Activated CD4-positive, alpha-beta T cell treated with anti-CD3 and anti-CD28 coated beads for 36 hours (primary cell): Measurements from ENCODE around the gene TMEM256. TPM values are rescaled to one million over a fixed set of nuclear protein-coding genes. Genes with fewer than 3 reads are reported as not detected.
A peak's percentile ranks its signal among the peaks of the same experiment; 100 is the strongest.

Experiments
- ATAC-seq: fragments of 200-7000 bp; cut with Tn5 transposase; one replicate; pipeline ENCODE4 v1.10.0; 2021; ENCODE audit warnings: mild to moderate bottlenecking, moderate library complexity
- CTCF ChIA-PET: fragments of 350-600 bp; sonication (Branson Sonifier 250); formaldehyde crosslinking; loops from one replicate; lab custom pipeline; 2021; ENCODE audit warnings: antibody characterized with exemption; lab: Charles Lee
- POLR2A ChIA-PET: fragments of 350-600 bp; sonication (Branson Sonifier 250); formaldehyde crosslinking; loops from one replicate; lab custom pipeline; 2021; ENCODE audit warnings: antibody characterized with exemption, inconsistent platforms; lab: Charles Lee
- DNase-seq: peaks from one replicate; pipeline ENCODE4 v3.0.0-alpha.2; 2020
- H3K27ac Mint-ChIP-seq: one replicate; pipeline ENCODE4 v1.8.0; 2021; ENCODE audit warnings: mixed read lengths
- H3K27me3 Mint-ChIP-seq: one replicate; pipeline ENCODE4 v1.8.0; 2021; ENCODE audit warnings: mixed read lengths
- H3K36me3 Mint-ChIP-seq: one replicate; pipeline ENCODE4 v1.8.0; 2021; ENCODE audit warnings: low read depth, mixed read lengths
- H3K4me1 Mint-ChIP-seq: one replicate; pipeline ENCODE4 v1.8.0; 2021; ENCODE audit warnings: mixed read lengths
- H3K4me3 Mint-ChIP-seq: one replicate; pipeline ENCODE4 v1.8.0; 2021; ENCODE audit warnings: mild to moderate bottlenecking, moderate library complexity, mixed read lengths
- H3K9me3 Mint-ChIP-seq: one replicate; pipeline ENCODE4 v1.8.0; 2021; ENCODE audit warnings: low read depth, mixed read lengths
- intact Hi-C, 2 experiments: fragments of 100-400 bp; cut with DNase I in 1 of 2; cut with micrococcal nuclease in 1 of 2; formaldehyde crosslinking; loops; one replicate each; pipeline versions ENCODE4 v1.14.2 to v1.15.1; 2022 to 2024; cut with DNase I, micrococcal nuclease
- total RNA-seq, 2 experiments: library from RNA; stranded (reverse); gene quantifications; one replicate each; pipeline ENCODE4 v1.2.3, GENCODE V29; 2021

The TMEM256 gene
- total RNA-seq, 2 experiments from 2014 or later = 55.8 to 58.1 TPM

DNA sequence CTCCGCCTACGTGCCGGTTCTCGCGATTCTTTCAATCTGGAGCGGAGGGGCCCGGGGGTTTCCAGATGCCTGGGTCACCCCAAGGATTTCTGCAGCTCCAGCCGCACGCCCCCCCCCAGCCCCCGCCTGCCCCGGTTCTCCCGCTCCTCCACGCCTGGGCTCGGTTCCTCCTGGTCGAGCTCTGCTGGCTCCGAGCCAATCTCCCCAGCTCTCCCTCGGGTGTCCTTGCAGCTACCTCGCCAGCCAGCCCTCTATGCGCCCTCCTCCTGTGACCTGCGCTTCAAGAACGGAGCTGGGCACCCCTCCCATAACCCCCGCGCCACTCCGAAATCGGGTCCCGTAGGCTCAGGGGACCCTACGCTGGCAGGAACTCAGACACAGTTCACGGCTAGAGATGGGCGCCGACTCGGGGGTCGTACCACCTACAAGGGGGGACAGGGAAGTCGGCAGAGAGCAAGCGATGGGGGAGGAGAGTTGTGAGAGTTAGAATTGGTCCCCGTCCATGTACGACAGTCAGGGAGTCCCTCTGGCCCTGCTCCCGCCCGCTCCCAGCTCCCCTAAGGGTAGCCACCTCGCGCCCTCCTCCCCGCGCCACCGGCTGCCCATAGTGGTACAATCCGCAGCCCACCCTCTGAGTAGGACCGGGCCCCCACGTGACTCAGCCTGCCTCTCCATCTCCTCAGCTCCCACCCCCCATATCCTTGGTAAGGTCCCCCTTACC is 36.4 kb upstream of the TMEM256 start:
- peak overlapping the region; percentile 45 for H3K27ac Mint-ChIP-seq
- intact Hi-C loops = loop anchor here in 1 of 2 experiments (2.0 kb wide), 1 partner anchor 37 kb away; no protein-coding TSS in a partner anchor
- ATAC-seq = no peak
- DNase-seq = peak; percentile 77
- POLR2A ChIA-PET = interaction anchor here (0.6 to 1.0 kb wide), 4 partner anchors 15 to 512 kb away, joined by 3 read pairs; no protein-coding TSS in a partner anchor
- H3K36me3 Mint-ChIP-seq = peaks cover 13% of the 10 kb centered on the region
- H3K4me1 Mint-ChIP-seq = peaks cover 37% of the 10 kb centered on the region
- H3K27me3 Mint-ChIP-seq = peaks cover 36% of the 10 kb centered on the region
- H3K9me3 Mint-ChIP-seq = no peaks in the 10 kb centered on the region
- CTCF ChIA-PET = interaction anchor here (0.5 to 2.8 kb wide), 10 partner anchors 13 to 428 kb away, joined by 3 to 10 read pairs (median 4); partner anchors contain the start of genes SENP3 and WRAP53
- peak overlapping the region; percentile 79 for H3K4me3 Mint-ChIP-seq

DNA sequence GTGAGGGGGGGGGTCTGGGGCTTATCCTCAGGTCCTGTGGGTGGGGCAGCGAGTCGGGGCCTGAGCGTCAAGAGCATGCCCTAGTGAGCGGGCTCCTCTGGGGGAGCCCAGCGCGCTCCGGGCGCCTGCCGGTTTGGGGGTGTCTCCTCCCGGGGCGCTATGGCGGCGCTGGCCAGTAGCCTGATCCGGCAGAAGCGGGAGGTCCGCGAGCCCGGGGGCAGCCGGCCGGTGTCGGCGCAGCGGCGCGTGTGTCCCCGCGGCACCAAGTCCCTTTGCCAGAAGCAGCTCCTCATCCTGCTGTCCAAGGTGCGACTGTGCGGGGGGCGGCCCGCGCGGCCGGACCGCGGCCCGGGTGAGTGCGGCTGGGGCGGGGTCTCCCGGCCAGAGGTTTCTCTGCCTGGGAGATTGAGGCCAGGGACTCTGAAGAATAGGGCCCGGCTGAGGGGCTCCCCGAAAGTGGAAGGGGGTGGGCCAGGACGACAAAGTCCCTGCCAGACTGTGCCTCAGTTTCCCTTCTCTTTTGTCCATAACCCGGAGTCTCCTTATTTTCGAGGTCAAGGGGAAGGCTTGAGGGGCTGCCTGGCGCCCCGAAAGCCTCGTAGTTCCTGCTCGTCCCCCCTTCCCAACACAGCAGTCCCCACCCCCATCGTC is 35.7 kb upstream of the TMEM256 start, which contains the start of gene FGF11:
TSS of gene FGF11 (plus strand) at position 51 of the 651 bp plus-strand sequence. CDS start at position 160, 109 bp downstream.
- Mint-ChIP-seq H3K27ac (peak within 1 kb of the TSS; percentile 45), H3K4me1 (peaks cover 37% of the 10 kb centered on the region)

DNA sequence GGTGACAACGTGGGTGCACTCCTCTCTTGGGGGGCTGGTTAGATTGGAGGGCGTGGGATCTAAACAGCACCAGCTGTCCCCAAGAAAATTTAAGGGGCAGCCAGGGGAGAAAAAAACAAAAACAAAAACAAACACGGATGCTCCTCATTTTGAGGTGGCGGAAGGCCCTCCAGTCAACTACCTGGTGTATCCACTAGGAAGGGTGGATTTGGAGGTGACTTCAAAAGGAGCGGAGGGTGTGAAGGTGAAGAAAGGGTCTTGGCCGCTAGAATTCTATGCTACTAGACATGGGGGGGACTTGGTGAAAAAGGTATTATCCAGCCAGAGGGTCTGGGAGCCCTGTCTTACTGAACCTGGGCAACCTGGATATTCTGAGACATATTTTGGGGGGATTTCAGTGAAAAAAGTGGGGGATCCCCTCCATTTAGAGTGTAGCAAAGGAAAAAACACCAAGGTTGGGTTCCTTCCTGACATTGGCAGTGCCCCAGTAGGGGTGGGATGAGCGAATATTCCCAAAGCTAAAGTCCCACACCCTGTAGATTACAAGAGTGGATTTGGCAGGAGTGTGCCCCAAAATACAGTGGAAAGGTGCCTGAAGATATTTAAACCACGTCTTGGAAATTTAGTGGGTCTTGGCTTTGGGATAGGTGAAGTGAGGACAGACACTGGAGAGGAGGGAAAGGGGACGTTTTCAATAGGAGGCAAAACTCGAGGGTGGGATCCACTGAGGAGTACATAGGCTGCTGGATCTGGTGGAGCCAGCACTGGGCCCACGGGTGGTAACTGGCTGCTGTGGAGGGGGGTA is 35.0 kb upstream of the TMEM256 start:
- ATAC-seq (no peak), DNase-seq (no peak)
- peaks cover 28% of the 10 kb centered on the region for H3K27me3 Mint-ChIP-seq
- intact Hi-C loops = loop anchor here in 1 of 2 experiments (5.0 kb wide), 1 partner anchor 787 kb away; the partner anchor contains the start of genes C17orf100 and MED31
- peaks cover 13% of the 10 kb centered on the region for H3K36me3 Mint-ChIP-seq
- peak overlapping the region; percentile 68 for H3K4me3 Mint-ChIP-seq
- H3K9me3 Mint-ChIP-seq = no peaks in the 10 kb centered on the region
- ChIA-PET POLR2A (interaction anchor here (0.6 to 0.7 kb wide), 2 partner anchors 46 to 244 kb away, joined by 3 read pairs; no protein-coding TSS in a partner anchor), CTCF (interaction anchor here (0.5 to 1.2 kb wide), 4 partner anchors 9 to 78 kb away, joined by 3 read pairs; no protein-coding TSS in a partner anchor)
- H3K4me1 Mint-ChIP-seq = peaks cover 37% of the 10 kb centered on the region
- no peak overlapping the region for H3K27ac Mint-ChIP-seq

More for the DNA sequence above, 35.7 kb upstream of the TMEM256 start, which contains the start of gene FGF11:
- Mint-ChIP-seq H3K9me3 (no peaks in the 10 kb centered on the region), H3K27me3 (peaks cover 31% of the 10 kb centered on the region), H3K36me3 (peaks cover 13% of the 10 kb centered on the region), H3K4me3 (peak within 1 kb of the TSS; percentile 79)
- CTCF ChIA-PET = interaction anchor here (0.5 to 2.8 kb wide), 5 partner anchors 39 to 245 kb away, joined by 3 to 10 read pairs (median 5); partner anchors contain the start of gene SENP3
- POLR2A ChIA-PET = interaction anchor here (0.6 kb wide), 1 partner anchor 513 kb away, joined by 3 read pairs; no protein-coding TSS in a partner anchor
- intact Hi-C loops = loop anchor here (2.0 to 5.0 kb wide), 2 partner anchors 37 to 787 kb away; partner anchors contain the start of genes C17orf100 (in 1 of the 2) and MED31 (in 1 of the 2)
- DNase-seq (peak; percentile 24), ATAC-seq (no peak)

DNA sequence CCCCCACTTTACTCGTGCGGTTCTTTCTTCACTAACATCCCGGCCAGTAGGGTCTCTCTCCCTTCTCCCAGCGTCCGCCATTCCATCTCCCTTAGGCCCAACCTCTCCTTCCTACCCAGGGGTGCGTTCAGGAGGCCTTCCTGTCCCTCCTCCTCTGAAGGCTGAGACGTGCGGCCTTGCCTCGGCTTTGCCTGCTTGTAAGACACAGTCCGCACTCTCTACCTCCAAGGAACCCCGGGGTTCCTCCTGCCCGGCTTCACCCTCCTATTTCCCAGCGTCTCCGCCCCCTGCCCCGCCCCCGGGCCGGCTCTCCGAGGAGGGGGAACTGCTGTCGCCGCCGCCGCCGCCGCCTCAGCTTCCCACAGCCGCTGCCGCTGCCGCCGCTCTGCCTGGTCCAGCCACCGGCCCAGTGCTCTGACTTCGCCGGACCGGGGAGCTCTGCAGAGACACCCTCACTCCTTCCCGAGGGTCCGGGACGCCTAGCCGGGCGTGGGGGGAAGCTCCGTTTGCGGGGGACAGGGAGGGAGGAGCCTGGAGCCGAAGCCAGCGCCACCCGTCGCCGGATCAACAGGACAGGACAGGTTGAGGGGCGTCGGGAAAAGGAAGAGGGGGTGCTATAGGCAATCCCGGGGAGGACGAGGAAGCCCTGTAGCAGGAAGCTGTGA is 34.2 kb upstream of the TMEM256 start:
- Mint-ChIP-seq H3K9me3 (no peaks in the 10 kb centered on the region), H3K27me3 (peaks cover 28% of the 10 kb centered on the region), H3K27ac (peak overlapping the region; percentile 28), H3K4me3 (peak overlapping the region; percentile 68), H3K36me3 (peaks cover 13% of the 10 kb centered on the region), H3K4me1 (peaks cover 37% of the 10 kb centered on the region)
- POLR2A ChIA-PET = interaction anchor here (0.6 to 0.7 kb wide), 2 partner anchors 46 to 245 kb away, joined by 3 read pairs; no protein-coding TSS in a partner anchor
- ATAC-seq (no peak), DNase-seq (peak; percentile 84)
- CTCF ChIA-PET = interaction anchor here (0.5 to 2.5 kb wide), 6 partner anchors 10 to 114 kb away, joined by 3 to 16 read pairs (median 3); partner anchors contain the start of genes SLC35G6, TMEM256 and ZBTB4
- intact Hi-C loops = loop anchor here (1.0 to 5.0 kb wide), 5 partner anchors 82 to 786 kb away; partner anchors contain the start of genes C17orf100 (in 1 of the 2), KCTD11 (in 1 of the 2), MED31 (in 1 of the 2) and SLC2A4 (in 1 of the 2)

DNA sequence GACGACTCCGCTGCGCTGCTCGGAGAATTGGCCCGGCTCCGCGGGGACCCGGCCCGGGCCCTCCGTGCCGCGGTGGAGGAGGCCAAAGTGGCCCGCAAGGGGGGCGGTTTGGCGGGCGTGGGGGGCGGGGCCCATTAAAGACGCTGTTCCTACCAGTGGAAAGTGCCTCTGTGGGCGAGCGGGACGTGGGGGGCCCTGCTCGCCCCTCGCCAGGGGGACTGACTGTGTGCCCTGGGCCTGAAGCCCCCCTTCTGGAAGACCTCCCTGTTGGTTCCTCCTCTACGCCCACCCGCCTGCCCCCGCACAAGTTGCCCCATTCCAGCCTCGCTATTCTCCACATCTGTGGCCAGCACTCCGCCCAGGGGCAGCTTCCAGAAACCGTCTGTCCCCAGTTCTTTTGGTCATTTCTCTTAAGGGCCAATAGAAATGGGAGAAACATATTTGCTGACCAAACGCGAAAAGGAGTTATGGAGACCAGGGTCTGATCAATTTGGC is 33.5 kb upstream of the TMEM256 start:
- H3K4me3 Mint-ChIP-seq = peak overlapping the region; percentile 92
- H3K27ac Mint-ChIP-seq = no peak overlapping the region
- no peak for DNase-seq
- intact Hi-C loops = loop anchor here (1.0 to 5.0 kb wide), 5 partner anchors 81 to 785 kb away; partner anchors contain the start of genes C17orf100 (in 1 of the 2), KCTD11 (in 1 of the 2), MED31 (in 1 of the 2) and SLC2A4 (in 1 of the 2)
- H3K9me3 Mint-ChIP-seq = no peaks in the 10 kb centered on the region
- ChIA-PET CTCF (interaction anchor here (0.6 to 3.5 kb wide), 29 partner anchors 8 to 250 kb away, joined by 3 to 27 read pairs (median 4); partner anchors contain the start of genes ACAP1, CHRNB1, NEURL4 and PLSCR3), POLR2A (interaction anchor here (0.6 to 3.1 kb wide), 7 partner anchors 34 to 249 kb away, joined by 3 to 13 read pairs (median 8); partner anchors contain the start of genes MPDU1, POLR2A, TMEM256 and TP53)
- no peak for ATAC-seq
- peaks cover 25% of the 10 kb centered on the region for H3K27me3 Mint-ChIP-seq
- peaks cover 37% of the 10 kb centered on the region for H3K4me1 Mint-ChIP-seq
- peaks cover 13% of the 10 kb centered on the region for H3K36me3 Mint-ChIP-seq

DNA sequence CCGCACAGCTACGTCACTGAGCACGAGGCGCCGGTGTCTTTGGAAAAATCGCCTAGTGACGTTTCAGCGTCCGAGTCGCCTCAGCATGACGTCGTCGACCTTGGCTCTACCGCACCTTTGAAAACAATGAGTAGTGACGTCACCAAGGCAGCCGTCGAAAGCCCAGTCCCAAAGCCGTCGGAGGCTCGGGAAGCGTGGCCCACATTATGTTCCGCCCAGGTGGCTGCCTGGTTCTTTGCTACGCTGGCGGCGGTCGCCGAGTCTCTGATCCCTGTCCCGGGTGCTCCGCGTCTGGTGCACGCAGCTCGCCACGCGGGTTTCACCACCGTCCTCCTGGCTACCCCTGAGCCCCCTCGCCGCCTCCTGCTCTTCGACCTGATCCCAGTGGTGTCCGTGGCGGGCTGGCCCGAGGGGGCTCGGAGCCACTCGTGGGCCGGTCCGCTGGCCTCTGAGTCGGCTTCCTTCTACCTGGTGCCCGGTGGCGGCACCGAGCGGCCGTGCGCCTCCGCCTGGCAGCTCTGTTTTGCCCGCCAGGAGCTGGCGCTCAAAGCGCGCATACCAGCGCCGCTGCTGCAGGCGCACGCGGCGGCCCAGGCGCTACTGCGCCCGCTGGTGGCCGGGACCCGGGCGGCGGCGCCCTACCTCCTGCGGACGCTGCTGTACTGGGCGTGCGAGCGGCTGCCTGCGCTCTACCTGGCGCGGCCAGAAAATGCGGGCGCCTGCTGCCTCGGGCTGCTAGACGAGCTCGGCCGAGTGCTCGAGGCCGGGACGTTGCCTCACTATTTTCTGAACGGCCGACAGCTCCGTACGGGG is 32.9 kb upstream of the TMEM256 start:
- CTCF ChIA-PET = interaction anchor here (0.6 to 3.5 kb wide), 33 partner anchors 9 to 250 kb away, joined by 3 to 27 read pairs (median 4); partner anchors contain the start of genes ACAP1, CHRNB1, MPDU1 and NEURL4

DNA sequence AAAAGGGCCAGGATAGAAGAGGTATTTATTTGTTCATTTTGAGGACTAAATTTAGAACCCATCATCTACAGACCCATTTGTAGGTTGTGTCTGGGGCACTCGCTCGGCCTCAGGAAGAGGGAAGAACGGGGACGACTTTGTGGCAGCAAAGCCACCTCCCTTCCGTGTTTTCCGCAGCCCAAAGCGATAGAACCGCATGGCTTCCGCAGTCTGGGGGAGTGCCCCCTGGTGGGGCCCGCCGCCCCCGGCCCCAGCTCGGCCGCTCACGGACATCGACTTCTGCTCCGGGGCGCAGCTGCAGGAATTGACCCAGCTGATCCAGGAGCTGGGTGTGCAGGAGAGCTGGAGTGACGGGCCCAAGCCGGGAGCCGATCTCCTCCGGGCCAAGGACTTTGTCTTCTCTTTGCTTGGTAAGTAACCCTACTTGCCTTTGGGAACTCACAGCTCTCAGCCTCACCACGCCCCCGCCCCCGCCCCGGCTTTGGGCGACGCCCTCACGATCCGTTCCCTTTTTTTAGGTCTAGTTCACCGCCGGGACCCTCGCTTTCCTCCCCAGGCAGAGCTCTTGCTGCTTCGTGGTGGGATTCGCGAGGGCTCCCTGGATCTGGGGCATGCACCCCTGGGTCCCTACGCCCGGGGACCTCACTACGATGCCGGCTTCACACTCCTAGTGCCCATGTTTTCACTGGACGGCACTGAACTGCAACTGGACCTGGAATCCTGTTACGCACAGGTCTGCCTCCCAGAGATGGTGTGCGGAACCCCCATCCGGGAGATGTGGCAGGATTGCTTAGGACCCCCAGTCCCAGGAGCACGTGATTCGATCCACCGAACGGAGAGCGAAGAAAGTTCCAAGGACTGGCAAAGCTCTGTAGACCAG is 32.0 kb upstream of the TMEM256 start:
- peaks cover 37% of the 10 kb centered on the region for H3K4me1 Mint-ChIP-seq
- no peaks in the 10 kb centered on the region for H3K9me3 Mint-ChIP-seq
- CTCF ChIA-PET = interaction anchor here (0.7 to 3.5 kb wide), 22 partner anchors 10 to 251 kb away, joined by 3 to 27 read pairs (median 6); partner anchors contain the start of genes ACAP1, CHRNB1, MPDU1 and NEURL4
- H3K27me3 Mint-ChIP-seq = peaks cover 17% of the 10 kb centered on the region
- ATAC-seq (peak; percentile 23), DNase-seq (peak; percentile 75)
- H3K4me3 Mint-ChIP-seq = peak overlapping the region; percentile 92
- POLR2A ChIA-PET = interaction anchor here (0.5 to 3.1 kb wide), 12 partner anchors 20 to 251 kb away, joined by 3 to 13 read pairs (median 6); partner anchors contain the start of genes MPDU1, POLR2A, TMEM256 and TP53
- peak overlapping the region; percentile 92 for H3K27ac Mint-ChIP-seq
- intact Hi-C loops = loop anchor here (1.0 to 5.0 kb wide), 24 partner anchors 19 to 784 kb away; partner anchors contain the start of genes POLR2A (in 2 of the 2), SENP3 (in 2 of the 2), SLC2A4 (in 2 of the 2) and TMEM256 (in 2 of the 2)
- peaks cover 13% of the 10 kb centered on the region for H3K36me3 Mint-ChIP-seq

More for the DNA sequence above, 32.9 kb upstream of the TMEM256 start:
- DNase-seq (peak; percentile 92), ATAC-seq (peak; percentile 71)
- Mint-ChIP-seq H3K9me3 (no peaks in the 10 kb centered on the region), H3K4me3 (peak overlapping the region; percentile 92), H3K4me1 (peaks cover 37% of the 10 kb centered on the region), H3K36me3 (peaks cover 13% of the 10 kb centered on the region), H3K27me3 (peaks cover 21% of the 10 kb centered on the region), H3K27ac (peak overlapping the region; percentile 92)
- POLR2A ChIA-PET = interaction anchor here (0.5 to 3.1 kb wide), 9 partner anchors 33 to 250 kb away, joined by 3 to 13 read pairs (median 7); partner anchors contain the start of genes MPDU1, POLR2A, TMEM256 and TP53
- intact Hi-C loops = loop anchor here (1.0 to 5.0 kb wide), 7 partner anchors 43 to 784 kb away; partner anchors contain the start of genes C17orf100 (in 1 of the 2), KCTD11 (in 1 of the 2), MED31 (in 1 of the 2) and SENP3 (in 1 of the 2)

DNA sequence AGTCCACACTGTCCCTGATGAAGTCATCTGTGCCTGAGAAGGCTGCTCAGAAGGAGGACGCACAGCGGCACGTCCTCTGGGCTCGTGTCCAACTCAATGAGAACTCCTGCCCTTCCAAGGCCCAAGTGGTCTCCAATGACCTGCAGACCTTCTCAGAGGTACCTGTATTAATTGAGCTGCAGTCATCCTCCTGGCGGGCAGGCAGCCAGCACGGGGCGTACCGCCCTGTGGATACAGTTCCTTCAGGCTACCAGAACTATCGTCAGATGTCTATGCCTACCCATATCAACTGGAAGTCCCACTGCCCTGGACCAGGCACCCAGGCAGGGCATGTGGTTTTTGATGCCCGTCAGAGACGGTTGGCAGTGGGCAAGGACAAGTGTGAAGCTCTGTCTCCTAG is 28.4 kb upstream of the TMEM256 start:
- intact Hi-C loops = no loop called here
- no peak for ATAC-seq
- Mint-ChIP-seq H3K27me3 (no peaks in the 10 kb centered on the region), H3K36me3 (peaks cover 2% of the 10 kb centered on the region), H3K27ac (no peak overlapping the region), H3K9me3 (no peaks in the 10 kb centered on the region), H3K4me3 (no peak overlapping the region), H3K4me1 (peaks cover 12% of the 10 kb centered on the region)
- ChIA-PET POLR2A (no interaction called here), CTCF (interaction anchor here (0.6 kb wide), 1 partner anchor 151 kb away, joined by 3 read pairs; the partner anchor contains the start of gene SLC2A4)
- DNase-seq = no peak
